Activated B cell treated with CpG ODN at 0.5 μM for 24 hours (primary cell): ENCODE data around the gene CBX7. TPM values are rescaled to one million over a fixed set of nuclear protein-coding genes. Genes with fewer than 3 reads are reported as not detected.

Source experiments
- ATAC-seq: fragments of 200-7000 bp; cut with Tn5 transposase; one replicate; pipeline ENCODE4 v1.10.0; 2021; ENCODE audit warnings: low read depth, mild to moderate bottlenecking, moderate library complexity
- CTCF ChIA-PET: fragments of 350-600 bp; sonication (Branson Sonifier 250); formaldehyde crosslinking; loops from one replicate; lab custom pipeline; 2021; ENCODE audit warnings: antibody characterized with exemption; lab: Charles Lee
- POLR2A ChIA-PET: fragments of 350-600 bp; sonication (Branson Sonifier 250); formaldehyde crosslinking; loops from one replicate; lab custom pipeline; 2021; ENCODE audit warnings: antibody characterized with exemption; lab: Charles Lee
- DNase-seq: peaks from one replicate; pipeline ENCODE4 v3.0.0; 2022
- H3K27ac Mint-ChIP-seq: one replicate; pipeline ENCODE4 v1.8.0; 2020; ENCODE audit warnings: mixed read lengths
- H3K27me3 Mint-ChIP-seq: one replicate; pipeline ENCODE4 v1.8.0; 2021; ENCODE audit warnings: mixed read lengths
- H3K36me3 Mint-ChIP-seq: one replicate; pipeline ENCODE4 v1.8.0; 2021; ENCODE audit warnings: low read depth, mixed read lengths
- H3K4me1 Mint-ChIP-seq: one replicate; pipeline ENCODE4 v1.8.0; 2021; ENCODE audit warnings: mixed read lengths
- H3K4me3 Mint-ChIP-seq: one replicate; pipeline ENCODE4 v1.8.0; 2020; ENCODE audit warnings: mild to moderate bottlenecking, mixed read lengths
- H3K9me3 Mint-ChIP-seq: one replicate; pipeline ENCODE4 v1.8.0; 2020; ENCODE audit warnings: mixed read lengths
- intact Hi-C: fragments of 100-400 bp; cut with micrococcal nuclease; formaldehyde crosslinking; loops from one replicate; pipeline ENCODE4 v1.15.1; 2024
- total RNA-seq: library from RNA; stranded (reverse); gene quantifications from 2 replicates; pipeline ENCODE4 v1.2.3, GENCODE V29; 2022
- TF ChIP-seq, protein P1 (sequence below): fragments of 200-600 bp; IDR thresholded peaks from one replicate; pipeline ENCODE4 v1.8.0; 2022; ENCODE audit warnings: antibody characterized with exemption, mild to moderate bottlenecking

CBX7 gene
- total RNA-seq, 1 donor from 2014 or later = 45.4 TPM

DNA sequence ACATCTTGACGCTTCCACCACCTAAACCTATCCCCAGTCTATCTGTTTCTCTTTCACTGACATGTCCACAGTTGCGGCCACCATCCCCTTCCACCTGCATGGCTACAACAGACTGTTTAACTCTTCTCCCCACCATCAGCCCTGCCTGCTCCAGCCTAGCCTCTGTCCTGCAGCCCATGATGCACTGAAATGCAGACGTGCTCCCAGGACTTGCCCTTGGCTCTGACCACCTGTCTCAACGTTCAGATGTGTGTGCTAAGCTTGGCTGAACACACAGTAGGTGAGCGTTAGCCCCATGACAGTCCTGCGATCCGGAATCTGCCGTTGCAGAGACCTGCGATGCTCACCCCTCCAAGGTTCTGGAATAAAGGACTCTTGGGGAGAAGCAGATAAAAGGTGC lies 22.7 kb downstream of the CBX7 start:
- intact Hi-C loops = no loop called here
- no peak overlapping the region for H3K27ac Mint-ChIP-seq

DNA sequence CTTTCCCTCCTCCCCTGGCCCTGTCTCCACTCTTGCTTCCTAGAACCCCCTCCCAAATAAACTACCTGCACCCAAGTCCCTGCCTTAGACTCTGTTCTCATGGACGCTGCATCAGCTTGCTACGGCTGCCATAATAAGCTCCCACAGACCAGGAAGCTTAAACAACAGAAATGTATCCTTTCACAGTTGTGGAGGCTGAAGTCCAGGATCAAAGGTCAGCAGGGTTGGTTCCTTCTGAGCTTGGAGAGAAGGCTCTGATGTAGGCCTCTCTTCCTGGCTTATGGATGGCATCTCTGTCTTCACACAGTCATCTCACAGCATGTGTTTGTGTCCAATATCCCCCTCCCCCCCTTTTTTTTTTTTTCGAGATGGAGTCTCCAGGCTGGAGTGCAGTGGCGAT lies 23.4 kb downstream of the CBX7 start:
- CTCF ChIA-PET = interaction anchor here (1.5 kb wide), 1 partner anchor 259 kb away, joined by 3 read pairs; no protein-coding TSS in a partner anchor
- intact Hi-C loops = no loop called here
- TF ChIP-seq, protein P1, sequence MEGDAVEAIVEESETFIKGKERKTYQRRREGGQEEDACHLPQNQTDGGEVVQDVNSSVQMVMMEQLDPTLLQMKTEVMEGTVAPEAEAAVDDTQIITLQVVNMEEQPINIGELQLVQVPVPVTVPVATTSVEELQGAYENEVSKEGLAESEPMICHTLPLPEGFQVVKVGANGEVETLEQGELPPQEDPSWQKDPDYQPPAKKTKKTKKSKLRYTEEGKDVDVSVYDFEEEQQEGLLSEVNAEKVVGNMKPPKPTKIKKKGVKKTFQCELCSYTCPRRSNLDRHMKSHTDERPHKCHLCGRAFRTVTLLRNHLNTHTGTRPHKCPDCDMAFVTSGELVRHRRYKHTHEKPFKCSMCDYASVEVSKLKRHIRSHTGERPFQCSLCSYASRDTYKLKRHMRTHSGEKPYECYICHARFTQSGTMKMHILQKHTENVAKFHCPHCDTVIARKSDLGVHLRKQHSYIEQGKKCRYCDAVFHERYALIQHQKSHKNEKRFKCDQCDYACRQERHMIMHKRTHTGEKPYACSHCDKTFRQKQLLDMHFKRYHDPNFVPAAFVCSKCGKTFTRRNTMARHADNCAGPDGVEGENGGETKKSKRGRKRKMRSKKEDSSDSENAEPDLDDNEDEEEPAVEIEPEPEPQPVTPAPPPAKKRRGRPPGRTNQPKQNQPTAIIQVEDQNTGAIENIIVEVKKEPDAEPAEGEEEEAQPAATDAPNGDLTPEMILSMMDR = no peak
- DNase-seq (no peak), ATAC-seq (no peak)
- H3K27ac Mint-ChIP-seq = no peak overlapping the region
- no peaks in the 10 kb centered on the region for H3K4me1 Mint-ChIP-seq
- H3K4me3 Mint-ChIP-seq = no peak overlapping the region
- peaks cover 34% of the 10 kb centered on the region for H3K36me3 Mint-ChIP-seq
- POLR2A ChIA-PET = no interaction called here
- H3K27me3 Mint-ChIP-seq = no peaks in the 10 kb centered on the region
- no peaks in the 10 kb centered on the region for H3K9me3 Mint-ChIP-seq

More for the DNA sequence above, 22.7 kb downstream of the CBX7 start:
- DNase-seq (no peak), ATAC-seq (no peak)
- TF ChIP-seq, protein P1 = no peak
- CTCF ChIA-PET = no interaction called here
- POLR2A ChIA-PET = no interaction called here
- Mint-ChIP-seq H3K4me1 (no peaks in the 10 kb centered on the region), H3K27me3 (no peaks in the 10 kb centered on the region), H3K4me3 (no peak overlapping the region), H3K36me3 (peaks cover 34% of the 10 kb centered on the region), H3K9me3 (no peaks in the 10 kb centered on the region)

DNA sequence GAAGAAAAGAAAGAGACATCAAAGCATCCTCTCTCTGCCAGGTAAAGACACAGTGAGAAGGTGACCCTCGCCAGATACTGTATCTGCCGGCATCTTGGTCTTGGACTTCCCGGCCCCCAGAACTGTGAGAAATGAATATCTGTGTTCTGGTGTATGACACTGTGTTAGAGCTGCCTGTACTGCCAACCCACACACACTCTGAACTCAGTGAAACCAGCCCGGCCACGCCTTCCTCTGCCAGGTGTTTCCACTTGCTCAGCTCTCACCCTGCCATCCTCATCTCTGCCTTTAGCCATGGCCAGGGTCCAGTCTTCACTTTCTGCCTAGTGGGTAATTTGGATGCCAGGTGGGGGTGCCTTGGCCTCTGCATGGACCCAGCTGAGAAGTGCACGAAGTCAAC lies 24.0 kb downstream of the CBX7 start:
- CTCF ChIA-PET = interaction anchor here (1.5 kb wide), 1 partner anchor 259 kb away, joined by 3 read pairs; no protein-coding TSS in a partner anchor
- ATAC-seq = no peak
- H3K9me3 Mint-ChIP-seq = no peaks in the 10 kb centered on the region
- no peak for DNase-seq
- peaks cover 30% of the 10 kb centered on the region for H3K36me3 Mint-ChIP-seq
- H3K27me3 Mint-ChIP-seq = no peaks in the 10 kb centered on the region
- POLR2A ChIA-PET = interaction anchor here (0.7 kb wide), 1 partner anchor 100 kb away, joined by 10 read pairs; no protein-coding TSS in a partner anchor
- no peak overlapping the region for H3K27ac Mint-ChIP-seq
- H3K4me3 Mint-ChIP-seq = no peak overlapping the region
- H3K4me1 Mint-ChIP-seq = peaks cover 2% of the 10 kb centered on the region
- intact Hi-C loops = no loop called here
- TF ChIP-seq, protein P1 = no peak

DNA sequence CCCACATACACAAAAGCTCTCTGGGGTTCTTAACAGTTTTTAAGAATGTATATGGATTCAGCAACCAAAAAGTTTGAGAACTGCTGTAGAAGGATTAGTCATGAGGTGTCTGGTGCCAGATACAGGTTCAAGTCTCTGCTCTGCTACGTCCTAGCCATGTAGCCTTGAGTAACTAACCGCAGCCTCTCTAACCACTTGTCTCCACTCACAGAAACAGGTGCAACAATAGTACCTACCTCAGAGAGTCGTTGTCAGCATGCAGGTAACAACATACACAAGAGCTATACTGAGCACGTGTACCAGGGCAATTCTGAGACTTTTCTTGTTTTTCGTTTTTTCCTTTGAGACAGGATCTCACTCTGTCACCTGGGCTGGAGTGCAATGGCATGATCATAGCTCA lies 26.9 kb downstream of the CBX7 start:
- no peaks in the 10 kb centered on the region for H3K9me3 Mint-ChIP-seq

More for the DNA sequence above, 26.9 kb downstream of the CBX7 start:
- Mint-ChIP-seq H3K4me3 (no peak overlapping the region), H3K36me3 (peaks cover 10% of the 10 kb centered on the region), H3K4me1 (peaks cover 6% of the 10 kb centered on the region), H3K27ac (no peak overlapping the region), H3K27me3 (no peaks in the 10 kb centered on the region)
- intact Hi-C loops = no loop called here
- ChIA-PET CTCF (interaction anchor here (0.8 to 2.0 kb wide), 3 partner anchors 10 to 122 kb away, joined by 3 to 7 read pairs (median 3); no protein-coding TSS in a partner anchor), POLR2A (interaction anchor here (0.7 to 0.8 kb wide), 2 partner anchors 112 to 116 kb away, joined by 3 read pairs; partner anchors contain the start of gene APOBEC3C)
- DNase-seq = no peak
- ATAC-seq = no peak
- TF ChIP-seq, protein P1 = no peak
